Mucosa of gallbladder (tissue), 1 donor: ENCODE measurements around the gene PRRT4. TPM values are rescaled to one million over a fixed set of nuclear protein-coding genes. Genes with fewer than 3 reads are reported as not detected.

Experiments
- DNase-seq: peaks from one replicate; pipeline ENCODE4 v3.0.0-alpha.2; 2020; ENCODE audit warnings: low spot score
- total RNA-seq: library from RNA; stranded (reverse); gene quantifications from one replicate; pipeline ENCODE4 v1.2.1, GENCODE V29; 2021
- donor health status: DM: no; HTN: no; CAD: no.

Gene PRRT4
- total RNA-seq, 1 donor from 2014 or later: 0.63 TPM

DNA sequence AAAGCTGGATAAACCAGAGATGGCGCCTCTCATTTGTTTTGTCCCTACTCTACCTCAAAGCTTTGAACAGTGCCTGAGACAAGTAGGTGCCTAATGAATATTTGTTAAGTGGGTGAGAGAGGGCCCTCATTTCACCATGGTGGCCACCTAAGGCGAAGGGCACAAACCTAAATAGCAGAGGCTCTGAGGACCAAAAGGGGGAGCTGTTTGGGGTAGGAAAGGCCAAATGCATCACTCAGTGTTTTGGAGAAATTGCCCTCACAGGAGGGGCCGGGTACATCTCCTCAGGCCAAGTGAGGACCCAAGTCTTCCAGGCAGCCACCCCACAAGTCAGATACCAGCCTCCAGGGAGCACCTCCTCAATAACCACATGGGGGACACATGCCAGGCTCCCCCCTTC is 34.3 kb upstream of the PRRT4 start:
- DNase-seq: no peak

DNA sequence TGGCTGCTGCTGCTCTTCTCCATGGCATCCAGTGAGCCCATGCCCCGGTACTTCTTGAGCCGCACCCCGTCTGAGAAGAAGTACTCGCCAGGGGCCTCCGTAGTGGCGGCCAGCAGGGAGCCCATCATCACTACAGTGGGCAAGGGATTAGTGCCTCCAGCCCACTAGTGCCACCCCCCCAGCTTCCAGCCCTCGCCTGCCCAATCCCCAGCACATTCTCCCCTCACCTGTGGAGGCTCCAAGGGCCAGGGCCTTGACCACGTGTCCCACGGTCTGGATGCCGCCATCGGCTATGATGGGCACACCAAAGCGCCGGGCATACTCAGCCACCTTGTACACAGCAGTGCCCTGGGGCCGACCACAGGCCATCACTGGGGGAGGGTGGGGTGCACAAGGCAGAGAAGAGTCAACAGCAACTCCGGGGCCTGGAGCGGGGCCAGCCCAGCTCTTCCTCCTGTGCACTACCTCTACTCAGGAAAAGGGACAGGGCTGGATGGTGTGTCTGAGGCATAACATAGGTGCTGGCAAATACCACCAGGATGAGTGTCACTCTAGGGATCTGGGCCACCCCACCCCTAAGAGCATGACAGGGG is 33.5 kb upstream of the PRRT4 start:
- no peak for DNase-seq

DNA sequence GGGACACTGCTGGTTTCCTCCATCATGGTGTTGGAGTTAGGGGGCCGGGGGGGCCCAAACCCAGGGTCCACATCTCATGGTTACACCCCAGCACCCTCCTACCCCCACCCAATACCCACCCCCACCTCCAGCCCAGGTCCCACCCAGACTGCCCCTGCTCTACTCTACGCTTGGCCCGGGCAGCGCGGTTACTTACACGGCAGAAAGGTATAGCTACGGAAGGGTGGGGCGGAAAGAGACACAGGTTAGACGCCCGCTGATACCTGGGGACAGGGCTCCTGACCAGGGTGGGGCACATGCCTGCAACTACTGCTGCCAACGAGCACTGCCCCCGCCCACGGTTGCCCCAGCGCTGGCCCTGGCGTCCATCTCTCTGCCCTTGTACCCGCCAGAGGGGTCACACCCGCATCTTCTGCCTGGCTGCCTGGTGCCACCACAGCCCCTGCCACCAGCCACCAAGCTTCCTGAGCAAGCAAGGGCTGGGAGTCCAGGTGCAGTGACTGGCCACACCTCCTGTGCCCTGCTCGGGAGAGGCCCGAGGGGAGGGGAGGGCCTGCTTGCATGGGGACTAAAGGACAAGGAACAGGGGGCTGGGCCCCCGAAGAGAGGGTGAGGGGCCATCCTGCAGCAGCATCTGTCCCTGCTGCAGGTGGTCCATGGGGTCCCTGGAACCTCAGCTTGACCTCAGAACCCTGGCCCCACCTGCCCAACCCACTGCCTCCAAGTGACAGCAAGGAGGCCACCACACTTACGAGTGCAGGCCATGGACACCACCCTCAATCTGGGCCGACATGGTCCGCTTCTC is 32.2 kb upstream of the PRRT4 start:
- DNase-seq: no peak

DNA sequence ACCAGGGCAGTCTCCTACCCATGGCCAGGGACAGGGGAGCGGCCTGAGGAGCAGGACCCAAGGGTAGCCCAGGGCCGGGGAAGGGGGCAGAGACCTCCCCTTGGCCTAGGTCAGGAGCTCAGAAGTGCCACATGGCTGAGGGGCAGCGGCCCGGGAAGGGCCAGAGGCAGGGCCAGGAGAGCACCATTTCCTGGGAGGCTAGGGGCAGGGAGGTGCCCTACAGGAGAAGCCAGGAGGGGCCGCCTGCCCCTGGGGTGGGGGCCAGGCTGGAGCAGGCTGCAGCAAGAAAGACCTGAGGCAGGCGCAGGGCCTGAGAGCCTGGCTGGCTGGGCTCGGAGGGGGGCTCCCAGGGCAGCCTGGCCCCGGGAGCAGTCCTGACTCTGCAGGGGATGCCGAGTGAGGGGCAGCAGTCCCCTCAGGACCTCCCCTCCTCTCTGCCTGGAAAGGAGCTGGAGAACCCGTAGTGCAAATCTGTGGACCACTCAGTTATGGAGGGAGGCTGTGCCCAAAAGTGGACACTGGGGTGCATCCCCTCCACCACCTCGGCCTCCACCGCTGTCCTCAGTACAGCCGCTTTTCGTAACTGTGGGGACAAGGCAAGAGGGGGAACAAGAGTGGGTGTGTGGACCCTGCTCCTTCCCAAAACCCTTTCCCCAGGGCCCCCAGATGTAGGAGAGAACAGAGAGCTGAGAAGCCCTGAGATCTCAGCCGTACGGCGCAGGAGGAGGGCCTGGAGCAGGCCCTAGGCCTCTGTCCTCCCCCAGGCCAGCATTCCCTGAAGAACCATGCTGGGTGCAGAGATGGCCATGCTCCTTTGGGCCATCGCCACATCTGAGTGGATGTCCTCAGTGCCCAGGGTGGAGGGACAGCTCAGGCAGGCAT is 31.2 kb upstream of the PRRT4 start:
- no peak for DNase-seq

DNA sequence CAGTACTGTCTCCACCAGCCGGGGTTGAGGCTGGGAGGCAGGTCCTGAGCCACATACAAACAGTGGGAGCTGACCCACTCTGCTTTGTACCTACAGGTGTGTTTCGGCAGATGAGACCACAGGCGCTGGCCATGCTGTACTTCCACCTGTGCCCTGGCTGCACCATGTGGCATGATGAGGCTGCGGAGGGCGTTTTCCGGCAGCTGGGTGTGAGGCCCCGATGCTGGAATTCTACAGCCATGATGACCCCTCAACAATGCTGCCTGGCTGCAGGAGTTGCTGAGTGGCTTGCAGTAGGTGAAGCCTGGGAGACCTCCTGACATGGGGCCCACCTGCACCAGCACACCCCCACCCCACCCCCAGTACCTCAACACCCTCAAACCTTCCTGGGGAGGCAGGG is 30.3 kb upstream of the PRRT4 start:
- DNase-seq: no peak

DNA sequence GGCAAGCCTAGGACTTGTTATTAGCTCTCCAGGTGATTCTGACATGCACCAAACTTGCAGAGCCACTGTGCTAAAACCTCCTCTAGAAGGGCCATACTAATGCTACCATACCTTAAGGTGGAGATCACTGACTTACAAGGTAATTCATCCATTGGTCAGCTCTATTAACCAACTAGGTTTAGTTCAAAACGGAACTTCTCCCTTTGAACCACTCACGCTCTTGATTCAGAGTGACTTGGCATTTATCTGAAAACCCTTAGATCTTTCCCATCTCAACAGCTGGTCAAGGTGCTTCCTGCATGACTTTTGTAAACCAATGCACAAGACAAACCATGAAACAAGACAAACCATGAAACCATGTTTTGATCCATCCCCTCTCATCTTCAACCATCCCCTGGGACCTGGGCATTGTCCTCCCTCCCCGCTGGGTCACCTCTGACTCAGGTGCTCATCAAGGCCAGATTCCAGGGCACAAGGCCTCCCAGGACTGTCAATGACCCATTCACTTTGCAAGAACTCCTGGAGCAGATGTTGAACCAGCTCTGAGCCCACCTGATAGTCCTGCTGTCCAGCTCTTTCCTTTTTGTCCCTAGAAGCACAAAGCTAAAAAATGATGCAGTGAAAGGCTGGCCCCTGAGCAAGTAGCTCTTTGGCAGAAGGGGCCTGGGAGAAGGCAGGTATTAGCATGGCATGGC is 29.5 kb upstream of the PRRT4 start:
- DNase-seq: no peak

DNA sequence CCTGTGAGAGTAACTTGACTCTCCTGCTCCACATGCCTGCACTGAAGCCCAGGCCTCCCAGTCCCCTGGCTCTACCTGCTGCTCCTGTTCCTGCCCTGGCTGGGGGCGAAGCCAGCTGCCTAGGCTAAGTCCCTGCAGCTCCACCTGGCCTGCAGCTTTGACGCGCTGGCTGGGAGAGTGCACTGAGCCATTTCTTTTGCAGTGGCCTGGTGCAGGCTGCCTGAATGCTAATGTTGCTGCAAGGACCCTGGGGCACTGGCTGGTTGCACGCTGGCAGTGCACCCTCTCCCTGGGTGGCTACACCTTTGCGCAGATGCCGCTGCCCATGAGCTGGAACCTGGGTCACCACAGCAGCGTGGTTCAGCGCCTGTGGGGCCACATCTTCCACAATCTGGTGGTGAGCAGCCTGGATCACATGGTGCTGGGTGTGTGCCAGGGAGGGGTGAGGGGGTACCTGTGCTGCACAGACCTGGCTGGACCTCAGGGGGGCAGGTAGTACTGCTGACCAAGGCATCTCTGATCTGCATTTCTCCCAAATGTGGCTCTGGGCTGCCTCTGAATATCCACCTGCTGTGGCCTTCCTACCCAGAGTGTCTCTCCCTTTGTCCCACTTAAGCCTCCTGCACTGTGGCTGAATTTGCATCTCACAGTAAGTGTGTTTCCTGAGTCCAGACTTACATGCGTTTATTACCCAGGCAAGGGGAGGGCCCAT is 28.3 kb upstream of the PRRT4 start:
- no peak for DNase-seq

DNA sequence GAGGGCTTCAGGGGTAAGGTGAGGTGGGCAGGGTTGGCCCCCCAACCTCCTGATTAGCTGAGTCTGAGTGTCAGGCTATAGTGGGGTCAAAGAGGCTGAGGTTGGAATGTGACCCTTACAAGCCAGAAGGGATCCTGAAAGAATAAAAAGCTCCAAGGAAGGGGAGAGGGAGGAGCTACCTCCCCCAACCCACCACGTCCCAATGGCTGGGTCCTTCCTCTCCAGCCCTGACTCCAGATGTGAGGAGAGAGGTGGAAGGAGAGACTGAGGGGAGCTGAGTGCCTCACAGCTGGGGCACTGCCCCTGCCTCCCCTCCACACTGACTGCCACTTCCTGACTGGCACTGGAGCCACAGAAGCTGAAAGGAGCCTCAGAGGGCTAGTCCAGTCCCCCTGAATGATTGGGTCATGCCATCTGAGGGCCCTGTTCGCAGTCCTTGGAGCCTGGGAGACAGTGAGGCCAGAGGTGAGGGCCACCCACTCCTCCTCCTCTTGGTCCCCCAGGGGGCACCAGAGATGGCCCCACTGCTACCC is 27.7 kb upstream of the PRRT4 start:
- no peak for DNase-seq

DNA sequence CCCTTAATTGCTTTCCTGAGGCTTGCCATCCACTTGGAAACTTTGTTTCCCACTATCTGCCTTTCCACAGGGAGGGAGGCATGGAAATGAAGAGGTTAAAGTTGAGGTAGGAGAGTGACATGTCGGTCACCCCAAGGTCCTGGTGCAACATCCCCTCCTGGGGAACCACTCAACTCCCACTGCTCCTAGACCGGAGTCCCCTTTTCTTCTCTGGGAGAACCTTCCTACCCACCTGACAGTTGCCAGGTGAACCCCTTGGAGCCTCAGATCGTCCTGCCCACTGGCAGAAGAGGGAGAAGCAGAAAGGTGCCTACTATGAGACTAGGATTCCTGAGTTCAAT is 26.6 kb upstream of the PRRT4 start:
- DNase-seq: no peak

DNA sequence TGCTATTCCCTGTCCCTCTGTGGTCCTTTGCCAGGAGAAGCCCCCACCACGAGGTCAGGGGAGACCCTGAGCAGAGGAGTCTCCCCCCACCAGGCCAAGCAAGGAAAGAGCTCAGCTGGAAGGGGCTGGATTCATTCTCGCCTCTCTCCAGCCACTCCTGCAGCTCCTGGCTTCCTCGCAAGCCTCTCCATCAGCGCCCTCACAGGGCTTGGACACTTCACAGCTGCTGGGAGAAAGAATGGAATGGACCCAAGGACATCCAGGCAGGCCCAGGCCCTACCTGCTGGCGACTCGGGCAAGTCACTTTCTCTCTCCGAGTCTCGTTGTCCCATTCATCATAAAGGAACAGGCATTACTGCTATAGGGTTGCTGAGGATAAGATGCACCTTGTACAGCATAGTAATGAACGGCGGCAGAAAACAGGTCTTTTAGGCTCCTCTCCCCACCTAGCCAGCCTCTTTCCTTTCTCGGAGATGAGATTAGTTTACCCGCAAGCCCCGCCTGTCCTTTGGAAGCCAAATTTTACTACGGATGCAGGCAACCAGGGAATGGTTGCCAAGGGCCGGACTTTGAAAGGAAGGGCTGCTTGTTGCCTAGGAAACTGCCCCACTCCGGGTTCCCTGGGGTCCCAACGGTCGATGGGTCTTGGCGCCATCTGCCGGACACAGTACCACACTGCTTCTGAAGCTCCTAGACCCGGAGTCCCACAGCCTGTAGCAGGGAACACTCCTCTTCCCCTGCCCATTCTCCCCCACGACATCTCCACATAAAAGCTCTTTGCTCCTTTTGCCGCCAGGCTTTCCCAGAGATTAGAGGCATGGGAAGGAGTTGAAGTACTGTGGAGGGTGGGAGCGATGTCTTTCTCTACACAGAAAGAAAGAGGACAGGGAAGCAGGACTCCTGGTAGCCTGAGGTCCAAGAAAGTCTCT is 26.0 kb upstream of the PRRT4 start:
- DNase-seq: peak; percentile 73

DNA sequence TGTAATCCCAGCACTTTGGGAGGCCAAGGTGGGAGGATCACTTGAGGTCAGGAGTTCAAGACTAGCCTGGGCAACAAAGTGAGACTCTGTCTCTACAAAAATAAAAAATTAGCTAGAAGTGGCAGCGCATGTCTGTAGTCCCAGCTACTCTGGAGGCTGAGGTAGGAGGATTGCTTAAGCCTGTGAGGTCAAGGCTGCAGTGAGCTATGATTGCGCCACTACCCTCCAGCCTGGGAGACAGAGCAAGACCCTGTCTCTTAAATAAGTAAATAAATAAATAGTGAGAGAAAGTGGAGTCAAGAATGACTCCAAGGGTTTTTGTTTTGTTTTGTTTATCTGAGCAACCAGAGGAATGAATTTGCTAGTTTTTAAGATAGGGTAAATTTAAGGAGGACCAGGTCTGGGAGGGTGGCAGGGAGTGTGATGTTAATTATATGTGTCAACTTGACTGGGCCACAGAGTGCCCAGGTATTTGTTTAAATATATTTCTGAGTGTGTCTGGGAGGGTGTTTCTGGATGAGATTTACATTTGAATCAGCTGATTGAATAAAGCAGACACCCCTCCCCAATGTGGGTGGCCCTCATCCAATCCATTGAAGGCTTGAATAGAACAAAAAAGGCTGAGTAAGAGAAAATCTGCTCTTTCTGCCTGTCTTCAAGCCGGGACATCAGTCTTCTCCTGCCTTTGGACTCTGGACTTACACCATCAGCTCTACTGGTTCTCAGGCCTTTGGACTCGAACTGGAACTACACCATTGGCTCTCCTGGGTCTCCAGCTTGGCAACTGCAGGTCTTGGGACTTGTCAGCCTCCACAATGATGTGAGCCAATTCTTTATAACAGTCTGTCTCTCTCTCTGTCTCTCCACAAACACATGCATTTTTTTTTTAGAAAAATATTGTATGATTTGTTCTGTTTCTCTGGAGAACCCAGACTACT is 24.8 kb upstream of the PRRT4 start:
- DNase-seq: no peak

DNA sequence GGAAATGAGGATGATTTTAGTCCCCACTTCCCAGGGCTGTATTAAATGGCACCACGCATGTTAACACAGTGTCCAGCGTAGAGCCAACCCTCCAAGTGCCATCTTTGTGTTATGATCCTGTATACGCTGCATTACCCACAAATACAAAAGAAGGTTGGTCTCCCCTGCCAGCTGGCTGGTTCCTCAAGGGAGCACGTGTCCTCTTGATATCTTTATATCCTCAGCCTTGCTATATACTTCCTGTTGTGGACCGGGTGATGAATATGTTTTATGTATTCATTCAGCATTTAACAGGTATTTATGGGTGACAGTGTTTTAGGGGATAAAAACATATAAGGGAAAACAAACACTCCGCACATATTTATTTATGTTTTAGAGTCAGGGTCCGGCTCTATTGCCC is 23.2 kb upstream of the PRRT4 start:
- no peak for DNase-seq

DNA sequence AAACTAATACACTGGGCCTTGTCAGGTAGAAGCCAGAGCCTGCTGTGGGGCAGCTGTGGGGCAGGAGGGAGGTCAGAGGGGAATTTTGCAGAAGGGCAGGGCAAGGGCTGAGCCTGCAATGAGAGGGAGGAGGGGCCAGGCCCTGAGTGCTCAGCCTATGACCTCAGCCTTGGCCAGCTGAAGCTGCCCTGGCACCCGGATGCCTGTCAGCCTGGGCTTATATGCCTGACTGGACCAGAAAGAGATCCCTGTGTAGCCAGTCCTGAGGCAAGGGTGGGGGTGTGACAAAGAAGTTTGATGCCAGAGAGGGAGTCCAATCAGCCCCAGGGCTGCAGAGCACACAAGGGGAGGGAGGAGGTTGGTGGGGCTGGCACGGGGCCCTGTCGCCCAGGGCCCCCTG is 22.3 kb upstream of the PRRT4 start:
- no peak for DNase-seq

DNA sequence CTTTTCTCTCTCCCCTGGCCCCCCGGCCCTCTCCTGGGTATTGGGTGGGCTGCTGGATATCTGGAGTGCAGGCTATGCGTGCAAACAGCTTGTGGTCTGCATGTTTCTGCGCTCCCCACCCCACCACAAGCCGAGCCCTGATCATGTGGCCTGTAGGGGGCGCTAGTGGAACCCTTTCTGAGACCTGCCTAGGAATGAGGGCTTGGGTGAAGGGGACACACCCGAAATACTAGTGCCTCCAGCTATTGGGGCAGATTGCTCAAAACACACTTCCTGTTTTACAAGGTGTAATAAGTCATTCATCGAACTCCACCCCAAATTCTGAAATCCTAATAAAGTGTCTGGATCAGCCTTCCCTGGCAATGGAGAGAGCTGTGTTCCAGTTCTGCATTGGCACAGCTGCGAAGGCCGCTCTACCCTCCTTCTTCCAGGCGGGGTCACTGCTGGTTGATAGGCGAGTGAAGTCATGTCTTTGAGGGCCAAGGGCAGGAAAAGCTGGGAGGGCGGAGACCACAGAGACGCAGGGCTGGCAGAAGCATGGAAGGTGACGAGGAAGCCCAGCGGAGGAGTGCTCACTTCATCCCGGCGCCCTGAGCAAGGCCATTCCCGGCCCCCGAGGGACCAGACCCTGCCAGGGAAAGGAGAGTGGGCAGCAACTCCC is 19.8 kb upstream of the PRRT4 start:
- DNase-seq: no peak

DNA sequence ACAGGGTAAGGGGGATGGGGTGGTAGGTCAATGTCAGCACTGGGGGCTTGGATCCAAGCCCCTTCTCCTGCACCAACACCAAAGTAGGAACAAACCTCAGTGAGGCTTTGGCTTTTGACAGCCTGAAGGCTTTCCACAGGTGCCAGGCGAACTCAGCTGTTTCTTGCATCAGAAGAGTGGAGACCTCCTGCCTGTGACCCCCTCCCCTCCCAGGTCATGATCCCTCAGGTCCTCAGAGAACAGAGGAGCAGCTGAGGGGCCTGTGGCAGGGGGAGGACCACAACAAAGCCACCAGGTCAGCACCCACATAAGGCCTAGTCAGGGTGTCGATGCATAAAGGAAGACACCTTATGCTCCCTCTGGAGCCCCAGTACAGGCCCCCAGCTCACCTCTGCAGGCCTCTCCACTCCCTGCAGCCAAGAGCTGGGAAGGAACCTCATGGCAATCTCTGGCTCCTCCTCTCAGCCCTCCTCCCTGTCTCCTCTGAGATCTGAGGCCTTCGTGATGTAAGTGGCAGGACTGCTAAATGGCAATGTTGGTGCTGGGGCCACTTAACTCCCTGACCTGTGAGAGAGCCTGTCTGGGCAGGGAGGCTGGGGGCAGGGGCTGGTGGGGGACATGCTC is 19.1 kb upstream of the PRRT4 start:
- DNase-seq: no peak

DNA sequence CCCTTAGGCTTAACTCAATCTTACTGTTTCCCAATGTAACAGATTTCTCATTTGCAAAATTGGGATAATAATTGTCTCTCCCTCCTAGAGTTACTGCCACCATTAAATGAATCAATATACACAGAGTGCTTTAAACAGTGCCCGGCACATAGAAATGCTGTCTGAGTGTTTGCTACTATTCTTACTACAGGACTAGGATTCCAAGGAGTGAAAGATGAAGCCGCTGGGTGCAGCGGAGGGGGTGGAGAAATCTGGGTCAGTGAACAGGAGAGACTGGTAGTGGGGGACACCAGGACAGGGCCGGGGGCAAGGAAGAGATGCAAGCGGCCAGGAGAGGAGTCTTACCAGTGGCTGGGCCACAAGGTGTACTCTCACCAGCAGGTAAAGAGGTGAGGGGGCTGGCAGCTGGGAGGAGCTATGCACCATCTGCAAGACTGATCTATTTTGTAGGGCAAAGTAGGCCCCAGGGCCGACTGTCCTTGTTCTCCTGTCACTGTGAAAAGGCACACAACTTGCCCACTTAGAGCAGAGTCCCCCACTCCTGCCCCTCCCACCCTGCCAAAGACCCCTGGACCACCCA is 18.5 kb upstream of the PRRT4 start:
- DNase-seq: no peak

DNA sequence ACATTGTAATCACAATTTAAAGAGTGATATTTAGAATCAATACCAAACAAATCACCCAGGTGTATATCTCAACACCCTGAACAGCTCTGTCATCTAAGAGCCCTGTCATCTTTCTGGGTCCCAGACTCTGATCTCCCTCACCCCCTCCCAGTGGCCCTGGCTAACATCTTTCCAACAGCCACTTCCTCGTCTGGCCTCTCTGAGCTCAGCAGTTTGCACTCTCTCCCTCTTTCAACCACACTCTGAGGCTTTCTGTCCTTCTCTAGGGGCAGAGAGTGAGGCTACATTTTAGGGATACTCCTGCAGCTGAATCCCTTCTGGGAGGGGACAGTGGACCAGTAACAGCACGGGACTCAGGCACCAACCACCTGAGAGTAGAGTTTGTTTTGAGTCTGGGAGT is 17.1 kb upstream of the PRRT4 start:
- DNase-seq: no peak

DNA sequence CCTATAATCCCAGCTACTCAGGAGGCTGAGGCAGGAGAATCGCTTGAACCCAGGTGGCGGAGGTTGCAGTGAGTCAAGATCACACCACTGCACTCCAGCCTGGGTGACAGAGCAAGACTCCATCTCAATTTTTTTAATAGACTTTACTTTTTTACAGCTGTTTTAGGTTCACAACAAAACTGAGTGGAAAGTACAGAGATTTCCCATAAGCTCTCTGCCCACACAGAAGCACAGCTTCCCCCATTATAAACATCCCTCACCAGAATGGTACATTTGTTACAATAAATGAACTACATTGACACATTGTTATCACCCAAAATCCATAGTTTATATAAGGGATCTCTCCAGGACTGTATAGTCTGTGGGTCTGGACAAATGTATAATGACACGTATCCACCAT is 14.6 kb upstream of the PRRT4 start:
- no peak for DNase-seq
